ENCODE data around the gene SOX3. TPM values are rescaled to one million over a fixed set of nuclear protein-coding genes. Genes with fewer than 3 reads are reported as not detected.
A peak's percentile ranks its signal among the peaks of the same experiment; 100 is the strongest.

Gene SOX3
- total RNA-seq, 1 donor from 2014 or later = 20.4 TPM

DNA sequence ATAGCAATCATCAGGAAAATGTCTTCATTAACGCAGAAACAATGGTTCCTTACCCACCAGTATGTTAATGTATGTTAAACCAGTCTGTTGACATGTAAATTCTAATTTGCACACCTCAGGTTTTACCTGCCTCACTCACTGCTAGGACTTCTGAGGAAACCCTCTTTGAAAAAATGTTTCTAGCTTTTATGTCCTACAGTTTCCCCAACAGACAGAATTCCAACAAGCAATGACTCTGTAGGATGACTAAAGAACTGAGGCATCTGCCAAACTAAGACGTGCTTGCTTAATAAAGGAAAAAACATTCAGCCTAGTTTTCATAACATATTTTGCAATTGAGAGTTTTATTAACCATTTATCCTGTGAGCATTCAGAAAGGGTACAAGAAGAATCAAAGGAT, 20.6 kb upstream of the SOX3 start:
- Mint-ChIP-seq H3K36me3 (no peaks in the 10 kb centered on the region), H3K4me1 (peaks cover 36% of the 10 kb centered on the region), H3K4me3 (no peak overlapping the region), H3K9me3 (no peaks in the 10 kb centered on the region), H3K27me3 (ENCODE audit: insufficient read depth, low read depth) (peaks cover 7% of the 10 kb centered on the region), H3K27ac (peak overlapping the region; percentile 11)
- DNase-seq (ENCODE audit: low spot score) = no peak
- Histone ChIP-seq H3K27ac (no peak overlapping the region), H3K4me1 (no peaks in the 10 kb centered on the region), H3K79me2 (ENCODE audit: low read depth) (no peaks in the 10 kb centered on the region), H4K20me1 (ENCODE audit: low read depth) (no peaks in the 10 kb centered on the region), H3K4me2 (no peak overlapping the region), H3F3A (ENCODE audit: low read depth) (no peaks in the 10 kb centered on the region), H3K27me3 (no peaks in the 10 kb centered on the region), H3K9me3 (ENCODE audit: low read depth) (no peaks in the 10 kb centered on the region), H3K4me3 (no peak overlapping the region), H3K9ac (no peak overlapping the region), H2AFZ (replicated peaks) (no peak overlapping the region), H3K36me3 (no peaks in the 10 kb centered on the region)
- TF ChIP-seq EZH2 (IDR thresholded peaks at IDR 0.05) = no peak
- TF ChIP-seq, protein P1, sequence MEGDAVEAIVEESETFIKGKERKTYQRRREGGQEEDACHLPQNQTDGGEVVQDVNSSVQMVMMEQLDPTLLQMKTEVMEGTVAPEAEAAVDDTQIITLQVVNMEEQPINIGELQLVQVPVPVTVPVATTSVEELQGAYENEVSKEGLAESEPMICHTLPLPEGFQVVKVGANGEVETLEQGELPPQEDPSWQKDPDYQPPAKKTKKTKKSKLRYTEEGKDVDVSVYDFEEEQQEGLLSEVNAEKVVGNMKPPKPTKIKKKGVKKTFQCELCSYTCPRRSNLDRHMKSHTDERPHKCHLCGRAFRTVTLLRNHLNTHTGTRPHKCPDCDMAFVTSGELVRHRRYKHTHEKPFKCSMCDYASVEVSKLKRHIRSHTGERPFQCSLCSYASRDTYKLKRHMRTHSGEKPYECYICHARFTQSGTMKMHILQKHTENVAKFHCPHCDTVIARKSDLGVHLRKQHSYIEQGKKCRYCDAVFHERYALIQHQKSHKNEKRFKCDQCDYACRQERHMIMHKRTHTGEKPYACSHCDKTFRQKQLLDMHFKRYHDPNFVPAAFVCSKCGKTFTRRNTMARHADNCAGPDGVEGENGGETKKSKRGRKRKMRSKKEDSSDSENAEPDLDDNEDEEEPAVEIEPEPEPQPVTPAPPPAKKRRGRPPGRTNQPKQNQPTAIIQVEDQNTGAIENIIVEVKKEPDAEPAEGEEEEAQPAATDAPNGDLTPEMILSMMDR (IDR thresholded peaks at IDR 0.05) = no peak
- TF ChIP-seq EZH2phosphoT487 (IDR thresholded peaks at IDR 0.05) = no peak

- no peaks in the 10 kb centered on the region for H3F3A ChIP-seq (ENCODE audit: low read depth)
- no peaks in the 10 kb centered on the region for H3K36me3 Mint-ChIP-seq
- no peak overlapping the region for H3K27ac ChIP-seq
- H3K36me3 ChIP-seq = no peaks in the 10 kb centered on the region
- H3K27ac Mint-ChIP-seq = peak overlapping the region; percentile 28
- DNase-seq (ENCODE audit: low spot score) = no peak
- peaks cover 7% of the 10 kb centered on the region for H3K27me3 Mint-ChIP-seq (ENCODE audit: insufficient read depth, low read depth)
- H3K4me1 ChIP-seq = no peaks in the 10 kb centered on the region
- peak overlapping the region; percentile 34 for H3K4me3 Mint-ChIP-seq
- no peaks in the 10 kb centered on the region for H4K20me1 ChIP-seq (ENCODE audit: low read depth)
- H3K27me3 ChIP-seq = no peaks in the 10 kb centered on the region
- peaks cover 36% of the 10 kb centered on the region for H3K4me1 Mint-ChIP-seq
- H2AFZ ChIP-seq (replicated peaks) = no peak overlapping the region
- H3K79me2 ChIP-seq (ENCODE audit: low read depth) = no peaks in the 10 kb centered on the region
- no peak overlapping the region for H3K4me3 ChIP-seq
- no peaks in the 10 kb centered on the region for H3K9me3 ChIP-seq (ENCODE audit: low read depth)
- no peak overlapping the region for H3K9ac ChIP-seq
- no peak for TF ChIP-seq EZH2phosphoT487 (IDR thresholded peaks at IDR 0.05)
- TF ChIP-seq EZH2 (IDR thresholded peaks at IDR 0.05) = no peak
- TF ChIP-seq, protein P1 (IDR thresholded peaks at IDR 0.05) = no peak
- no peak overlapping the region for H3K4me2 ChIP-seq
- H3K9me3 Mint-ChIP-seq = no peaks in the 10 kb centered on the region
These were observed 19.7 kb upstream of the SOX3 start for GRCh38 chrX:140524556-140524955.

DNA sequence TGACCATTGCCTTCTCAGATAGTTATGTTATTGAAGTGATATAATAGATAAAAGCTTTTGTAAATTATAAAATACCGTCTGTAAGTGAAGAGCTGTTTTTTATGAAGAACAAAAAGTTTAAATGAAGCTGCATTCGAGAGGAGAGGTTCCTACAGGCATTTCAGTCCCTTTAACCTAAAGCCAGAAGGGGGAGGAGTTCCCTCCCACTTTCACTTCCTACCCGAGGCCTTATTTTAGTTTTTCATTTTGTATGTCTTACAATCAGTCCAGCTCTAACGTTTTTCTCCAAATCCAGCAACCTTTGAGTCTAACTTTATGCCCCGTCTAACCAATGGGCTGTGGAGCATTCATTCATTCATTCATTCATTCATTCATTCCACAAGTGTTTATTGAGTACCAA, 16.5 kb upstream of the SOX3 start:
- peaks cover 24% of the 10 kb centered on the region for H3K4me1 Mint-ChIP-seq
- H3K27ac Mint-ChIP-seq = no peak overlapping the region
- H3K36me3 ChIP-seq = no peaks in the 10 kb centered on the region
- no peaks in the 10 kb centered on the region for H3K79me2 ChIP-seq (ENCODE audit: low read depth)
- H3K4me3 ChIP-seq = no peak overlapping the region
- no peak overlapping the region for H3K27ac ChIP-seq
- no peak overlapping the region for H2AFZ ChIP-seq (replicated peaks)
- H3K9me3 ChIP-seq (ENCODE audit: low read depth) = no peaks in the 10 kb centered on the region
- no peaks in the 10 kb centered on the region for H3F3A ChIP-seq (ENCODE audit: low read depth)
- H4K20me1 ChIP-seq (ENCODE audit: low read depth) = no peaks in the 10 kb centered on the region
- no peaks in the 10 kb centered on the region for H3K9me3 Mint-ChIP-seq
- no peaks in the 10 kb centered on the region for H3K4me1 ChIP-seq
- no peak for DNase-seq (ENCODE audit: low spot score)
- TF ChIP-seq, protein P1 (IDR thresholded peaks at IDR 0.05) = no peak
- TF ChIP-seq EZH2phosphoT487 (IDR thresholded peaks at IDR 0.05) (no peak), EZH2 (IDR thresholded peaks at IDR 0.05) (no peak)
- no peak overlapping the region for H3K4me2 ChIP-seq
- no peaks in the 10 kb centered on the region for H3K36me3 Mint-ChIP-seq
- no peak overlapping the region for H3K9ac ChIP-seq
- H3K4me3 Mint-ChIP-seq = no peak overlapping the region
- no peaks in the 10 kb centered on the region for H3K27me3 ChIP-seq
- peaks cover 5% of the 10 kb centered on the region for H3K27me3 Mint-ChIP-seq (ENCODE audit: insufficient read depth, low read depth)
